ENCODE data around the gene BMP6. TPM values are rescaled to one million over a fixed set of nuclear protein-coding genes. Genes with fewer than 3 reads are reported as not detected.

Gene BMP6
- total RNA-seq, 1 experiment from 2014 or later, result 1.6 TPM

GRCh38 chr6:7922596-7922995 is 196.7 kb downstream of the BMP6 start:
- Histone ChIP-seq H4K20me1 (ENCODE audit: insufficient read depth) (no peaks in the 10 kb centered on the region), H3K27ac (ENCODE audit: low read depth, low read length) (no peak overlapping the region), H2AFZ (ENCODE audit: low read depth, low read length, poor library complexity, severe bottlenecking) (no peak overlapping the region), H3K9me3 (ENCODE audit: control insufficient read depth in 1 of 2, insufficient read depth in 1 of 2, low read depth in 1 of 2, low read length in 2 of 2) (no peaks in the 10 kb centered on the region), H3K36me3 (ENCODE audit: control insufficient read depth in 1 of 2, insufficient read depth in 2 of 2, low read length in 2 of 2) (no peaks in the 10 kb centered on the region), H3K4me3 (replicated peaks in 1 of 2; ENCODE audit: low read depth in 1 of 2, low read length in 2 of 2) (no peak overlapping the region), H3K27me3 (ENCODE audit: insufficient read depth, low read length) (peaks cover 8% of the 10 kb centered on the region; the same call in 1 of the 2 replicates), H3K9me2 (ENCODE audit: insufficient read depth) (no peaks in the 10 kb centered on the region), H3K4me1 (ENCODE audit: control insufficient read depth in 1 of 2, insufficient read depth in 2 of 2, low read length in 2 of 2) (peaks cover 15 to 20% of the 10 kb centered on the region in 2 experiments), H3K79me2 (ENCODE audit: insufficient read depth, low read length) (no peaks in the 10 kb centered on the region), H3K4me2 (ENCODE audit: low read length) (no peak overlapping the region), H3K9ac (ENCODE audit: low read length) (no peak overlapping the region)
- TF ChIP-seq RAD21 (IDR thresholded peaks at IDR 0.05; ENCODE audit: low read depth) (no peak), EGR1 (IDR thresholded peaks at IDR 0.05; ENCODE audit: low read depth) (no peak), JUND (IDR thresholded peaks at IDR 0.05) (no peak), SRF (IDR thresholded peaks at IDR 0.05; ENCODE audit: low read depth) (no peak), EZH2 (IDR thresholded peaks at IDR 0.05) (no peak)
- TF ChIP-seq, protein P1, sequence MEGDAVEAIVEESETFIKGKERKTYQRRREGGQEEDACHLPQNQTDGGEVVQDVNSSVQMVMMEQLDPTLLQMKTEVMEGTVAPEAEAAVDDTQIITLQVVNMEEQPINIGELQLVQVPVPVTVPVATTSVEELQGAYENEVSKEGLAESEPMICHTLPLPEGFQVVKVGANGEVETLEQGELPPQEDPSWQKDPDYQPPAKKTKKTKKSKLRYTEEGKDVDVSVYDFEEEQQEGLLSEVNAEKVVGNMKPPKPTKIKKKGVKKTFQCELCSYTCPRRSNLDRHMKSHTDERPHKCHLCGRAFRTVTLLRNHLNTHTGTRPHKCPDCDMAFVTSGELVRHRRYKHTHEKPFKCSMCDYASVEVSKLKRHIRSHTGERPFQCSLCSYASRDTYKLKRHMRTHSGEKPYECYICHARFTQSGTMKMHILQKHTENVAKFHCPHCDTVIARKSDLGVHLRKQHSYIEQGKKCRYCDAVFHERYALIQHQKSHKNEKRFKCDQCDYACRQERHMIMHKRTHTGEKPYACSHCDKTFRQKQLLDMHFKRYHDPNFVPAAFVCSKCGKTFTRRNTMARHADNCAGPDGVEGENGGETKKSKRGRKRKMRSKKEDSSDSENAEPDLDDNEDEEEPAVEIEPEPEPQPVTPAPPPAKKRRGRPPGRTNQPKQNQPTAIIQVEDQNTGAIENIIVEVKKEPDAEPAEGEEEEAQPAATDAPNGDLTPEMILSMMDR (IDR thresholded peaks at IDR 0.05 in 2 of 3, conservative IDR thresholded peaks at IDR 0.05 in 1 of 3; ENCODE audit: borderline replicate concordance in 1 of 3, insufficient read depth in 1 of 3, low read depth in 2 of 3, low read length in 2 of 3), result no peak
- ATAC-seq (no peak), DNase-seq (ENCODE audit: low read depth, low spot score) (no peak)
- ChIA-PET CTCF (no interaction called here), POLR2A (no interaction called here), RAD21 (ENCODE audit: low non-redundant PET in 1 of 2, low total read pairs in 2 of 2, uncharacterized antibody in 2 of 2, unreplicated experiment in 2 of 2) (no interaction called here)
- intact Hi-C loops (cut with micrococcal nuclease), result no loop called here
- no TSS peak for BruUV-seq (replicated peaks)

DNA sequence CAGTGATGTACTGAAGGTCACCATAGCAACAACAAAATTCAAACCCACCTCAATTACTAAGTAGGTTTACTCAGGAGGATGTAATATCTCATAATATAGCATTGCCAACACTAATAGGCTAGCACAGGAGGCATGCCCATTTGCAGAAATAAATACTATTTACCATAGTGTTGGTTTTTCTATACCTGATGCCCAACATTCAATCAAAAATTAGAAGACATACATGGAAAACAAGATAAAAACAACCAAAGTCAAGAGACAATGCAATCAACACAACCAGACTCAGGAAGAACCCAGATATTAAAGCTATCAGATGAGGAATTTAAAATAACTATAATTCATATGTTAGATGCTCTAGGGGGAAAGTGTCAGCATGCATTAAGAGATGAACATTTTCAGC is 199.0 kb downstream of the BMP6 start:
- ATAC-seq (no peak), DNase-seq (ENCODE audit: low read depth, low spot score) (no peak)
- RAD21 ChIA-PET (ENCODE audit: low non-redundant PET in 1 of 2, low total read pairs in 2 of 2, uncharacterized antibody in 2 of 2, unreplicated experiment in 2 of 2), result no interaction called here
- Histone ChIP-seq H2AFZ (ENCODE audit: low read depth, low read length, poor library complexity, severe bottlenecking) (no peak overlapping the region), H3K79me2 (ENCODE audit: insufficient read depth, low read length) (no peaks in the 10 kb centered on the region), H3K27me3 (ENCODE audit: insufficient read depth, low read length) (no peaks in the 10 kb centered on the region), H3K9me3 (ENCODE audit: control insufficient read depth in 1 of 2, insufficient read depth in 1 of 2, low read depth in 1 of 2, low read length in 2 of 2) (no peaks in the 10 kb centered on the region), H3K9me2 (ENCODE audit: insufficient read depth) (no peaks in the 10 kb centered on the region), H3K4me2 (ENCODE audit: low read length) (no peak overlapping the region), H3K36me3 (ENCODE audit: control insufficient read depth in 1 of 2, insufficient read depth in 2 of 2, low read length in 2 of 2) (no peaks in the 10 kb centered on the region), H3K4me3 (replicated peaks in 1 of 2; ENCODE audit: low read depth in 1 of 2, low read length in 2 of 2) (no peak overlapping the region), H3K27ac (ENCODE audit: low read depth, low read length) (no peak overlapping the region), H3K4me1 (ENCODE audit: control insufficient read depth in 1 of 2, insufficient read depth in 2 of 2, low read length in 2 of 2) (peaks cover 10 to 13% of the 10 kb centered on the region in 2 experiments), H3K9ac (ENCODE audit: low read length) (no peak overlapping the region), H4K20me1 (ENCODE audit: insufficient read depth) (no peaks in the 10 kb centered on the region)
- POLR2A ChIA-PET, result no interaction called here
- CTCF ChIA-PET, result no interaction called here
- no TSS peak for BruUV-seq (replicated peaks)
- intact Hi-C loops (cut with micrococcal nuclease), result no loop called here
- no peak for TF ChIP-seq ZNF274 (IDR thresholded peaks at IDR 0.05; ENCODE audit: low read depth, low read length)
- TF ChIP-seq SIN3A (IDR thresholded peaks at IDR 0.05; ENCODE audit: low read depth), result no peak
- no peak for TF ChIP-seq FOSL1 (IDR thresholded peaks at IDR 0.05; ENCODE audit: low read depth)
- TF ChIP-seq POLR2A (IDR thresholded peaks at IDR 0.05; ENCODE audit: borderline replicate concordance, extremely low read depth, insufficient read depth, insufficient read length), result no peak
- no peak for TF ChIP-seq CEBPB (IDR thresholded peaks at IDR 0.05; ENCODE audit: low read depth)

Other genes starting within 250 kb of the BMP6 start
- gene DSP, start 184.4 kb upstream of the BMP6 start, total RNA-seq (2021; ENCODE audit: unreplicated experiment), result 104 TPM
- gene SNRNP48, start 135.9 kb upstream of the BMP6 start, total RNA-seq (2021; ENCODE audit: unreplicated experiment), result 26.2 TPM
- 162 TPM for gene TXNDC5, start 184.7 kb downstream of the BMP6 start, total RNA-seq (2021; ENCODE audit: unreplicated experiment)

All from HCT116 (cell line).